ENCODE measurements around the gene FAM149B1.
"Not testable (repeated sequence)": the region's sequence is repeated elsewhere in the genome, so short reads cannot be mapped to it uniquely, and the experiment has no call there.

The FAM149B1 gene

DNA sequence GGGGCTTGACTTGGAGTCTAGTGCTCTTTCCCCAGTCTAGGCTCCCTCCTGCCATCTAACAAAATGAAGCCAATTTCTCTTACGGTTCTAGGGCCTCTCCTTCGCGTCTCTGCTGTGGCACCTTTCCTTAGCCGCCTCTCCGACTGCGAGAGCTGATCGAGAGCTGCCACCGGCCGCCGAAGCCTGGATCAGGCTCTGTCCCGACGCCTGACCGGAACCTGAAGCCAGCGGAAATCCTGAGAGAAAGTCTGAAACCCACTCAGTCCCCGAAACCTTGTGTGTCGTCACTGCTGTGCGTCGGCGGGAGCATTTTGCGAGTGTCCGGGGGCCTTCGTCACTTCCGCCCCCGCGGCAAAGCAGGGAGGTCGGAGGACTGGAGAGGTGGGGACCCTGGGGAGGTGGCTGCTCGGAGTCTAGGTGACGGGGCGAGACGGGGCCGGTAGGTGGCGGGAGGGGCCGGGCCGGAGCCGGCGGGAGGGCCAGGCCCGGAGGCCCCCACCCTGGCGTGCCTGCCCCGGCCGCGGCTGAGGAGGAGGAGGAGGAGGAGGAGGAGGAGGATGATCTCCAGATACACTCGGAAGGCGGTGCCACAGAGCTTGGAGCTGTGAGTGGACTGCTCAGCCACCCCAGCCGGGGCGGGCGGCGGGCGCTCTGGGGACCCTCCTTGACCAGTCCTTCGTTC, at the start of gene FAM149B1, which contains the start of gene ECD:
Gene FAM149B1, plus strand, starts transcription at position 337 of the 682 bp plus-strand sequence. Its CDS starts 221 bp downstream, at position 558.
Gene ECD, minus strand, starts transcription at position 226 of the 682 bp plus-strand sequence. CDS start 4,071 bp downstream, outside the sequence.
- peak; percentile 90 for DNase-seq

GRCh38 chr10:73119457-73119856, 48.5 kb upstream of the FAM149B1 start:
- DNase-seq = no peak

DNA sequence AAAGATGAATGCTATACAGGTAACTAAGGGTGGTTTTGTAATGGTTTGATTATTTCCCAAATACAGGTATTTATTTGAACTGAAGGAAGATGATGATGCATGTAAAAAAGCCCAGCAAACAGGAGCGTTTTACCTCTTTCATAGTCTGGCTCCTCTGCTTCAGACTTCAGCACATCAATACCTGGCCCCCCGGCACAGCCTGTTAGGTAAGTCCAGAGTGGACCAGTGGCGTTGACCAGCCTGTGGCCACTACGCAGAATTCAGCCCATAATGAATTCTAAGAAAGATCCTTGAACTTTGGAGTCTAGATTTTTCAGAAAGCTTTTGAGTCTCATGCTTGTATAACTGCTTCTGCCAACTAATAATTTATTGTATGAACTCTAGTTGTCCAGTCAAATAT, 48.0 kb upstream of the FAM149B1 start:
- DNase-seq = no peak

- no peak for DNase-seq
Measured at GRCh38 chr10:73126343-73126742, 41.6 kb upstream of the FAM149B1 start.

GRCh38 chr10:73131301-73131700, 36.6 kb upstream of the FAM149B1 start:
- DNase-seq = no peak

- DNase-seq = no peak
Measured at GRCh38 chr10:73131913-73132686, 35.8 kb upstream of the FAM149B1 start.

GRCh38 chr10:73134727-73135126, 33.2 kb upstream of the FAM149B1 start:
- no peak for DNase-seq

GRCh38 chr10:73136627-73137026, 31.3 kb upstream of the FAM149B1 start:
- no peak for DNase-seq

DNA sequence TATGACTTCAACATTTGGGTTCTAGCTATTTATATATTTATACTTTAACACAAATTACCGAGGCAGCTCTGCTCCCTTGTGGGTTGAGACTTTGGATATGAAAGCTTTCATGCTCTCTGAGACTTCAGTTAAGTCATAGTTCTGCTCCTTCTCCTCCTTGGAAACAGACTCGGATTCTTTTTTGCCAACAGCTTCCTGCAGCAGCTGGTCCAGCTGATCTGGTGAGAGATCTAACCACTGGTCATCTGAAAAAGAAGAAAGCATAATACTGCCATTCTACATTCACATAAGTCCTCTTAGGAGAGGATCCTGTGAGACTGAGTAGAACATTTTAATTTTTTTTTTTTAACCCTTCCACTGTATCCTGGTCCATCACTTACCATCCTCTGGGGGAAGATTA, 28.7 kb upstream of the FAM149B1 start:
- DNase-seq = no peak

- DNase-seq = no peak
Measured at GRCh38 chr10:73141603-73142002, 26.3 kb upstream of the FAM149B1 start.

- DNase-seq = not testable (repeated sequence)
Measured at GRCh38 chr10:73150633-73151413, 17.1 kb upstream of the FAM149B1 start.

DNA sequence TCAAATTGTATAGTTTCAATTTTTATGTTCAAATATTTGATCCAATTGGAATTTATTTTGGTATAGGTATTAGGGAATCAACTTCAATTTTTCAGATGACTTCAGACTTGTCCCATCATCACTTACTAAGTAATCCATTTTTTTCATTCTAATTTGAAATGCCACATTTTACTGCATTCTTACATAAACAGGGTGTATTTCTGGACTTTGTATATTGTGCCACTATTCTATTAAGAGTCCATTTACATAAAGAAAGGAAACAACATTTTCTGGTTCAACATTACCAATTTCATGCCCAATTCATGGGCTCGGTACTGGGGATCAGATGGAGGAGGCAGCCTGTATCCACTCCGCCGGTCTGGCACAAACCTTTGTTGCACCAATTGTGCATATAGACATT, 15.9 kb upstream of the FAM149B1 start:
- DNase-seq = no peak

DNA sequence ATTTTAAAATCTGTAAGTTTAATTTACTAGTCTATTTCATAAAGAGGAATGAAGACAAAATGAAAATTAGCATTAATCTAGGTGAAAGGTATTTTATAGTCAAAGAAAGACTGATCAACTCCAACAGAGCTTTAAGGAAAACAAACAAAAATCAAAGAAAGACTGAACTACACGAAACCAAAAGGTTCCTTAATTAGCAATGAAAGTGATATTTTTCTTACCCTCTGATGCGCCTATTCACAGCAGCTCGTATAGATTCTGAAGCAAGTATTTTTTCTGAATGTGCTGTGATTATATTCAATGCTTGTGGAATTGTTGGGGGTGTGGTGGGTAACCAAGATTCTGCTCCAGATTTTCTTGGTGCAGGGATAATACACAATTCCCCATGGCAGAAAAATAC, 11.9 kb upstream of the FAM149B1 start:
- no peak for DNase-seq

- peak; percentile 35 for DNase-seq
Measured at GRCh38 chr10:73159038-73159648, 8.8 kb upstream of the FAM149B1 start.

- no peak for DNase-seq
Measured at GRCh38 chr10:73161079-73161478, 6.8 kb upstream of the FAM149B1 start.

GRCh38 chr10:73161662-73162061, 6.3 kb upstream of the FAM149B1 start:
- DNase-seq = no peak

DNA sequence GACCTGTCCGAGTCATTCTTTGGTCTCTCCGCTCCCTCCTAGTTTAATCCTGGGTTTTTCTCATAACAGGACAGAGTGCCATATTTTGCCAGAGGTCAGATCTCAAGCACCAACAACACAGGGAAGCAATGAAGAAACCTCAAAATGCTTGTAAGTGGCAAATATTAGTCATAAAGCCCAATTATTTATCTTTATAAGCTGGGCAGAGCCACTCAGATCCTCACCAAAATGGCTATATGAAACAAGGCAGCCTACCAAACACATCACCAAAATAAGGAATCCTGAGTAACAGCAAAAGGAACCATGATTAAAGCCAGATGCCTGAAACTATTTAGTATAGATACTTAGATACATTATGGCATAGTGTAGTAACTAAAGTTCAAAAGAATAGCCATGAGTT, 4.8 kb upstream of the FAM149B1 start:
- DNase-seq = no peak

- DNase-seq = no peak
Measured at GRCh38 chr10:73166972-73167371, 947 bp upstream of the FAM149B1 start.

DNA sequence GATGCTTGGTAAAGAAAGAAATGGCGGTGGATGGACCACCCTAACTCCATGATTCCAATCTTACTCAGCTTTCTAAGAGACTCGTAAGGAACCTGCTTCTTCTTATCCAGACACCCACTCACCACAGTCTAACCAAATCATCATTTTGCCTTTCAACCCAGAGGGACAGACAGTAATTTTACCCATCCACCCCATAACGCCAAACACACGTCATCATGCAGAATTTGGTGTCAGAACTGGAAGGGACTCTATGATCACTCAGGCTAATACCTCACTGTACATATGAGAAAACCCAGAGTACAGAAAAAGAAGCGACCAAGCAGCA, 499 bp upstream of the FAM149B1 start:
- no peak for DNase-seq

- no peak for DNase-seq
Measured at GRCh38 chr10:73168465-73168803, 515 bp downstream of the FAM149B1 start.

GRCh38 chr10:73169320-73169719, 1.4 kb downstream of the FAM149B1 start:
- DNase-seq = no peak

- DNase-seq = no peak
Measured at GRCh38 chr10:73172867-73173266, 4.9 kb downstream of the FAM149B1 start.
